ENCODE results near the gene LRRFIP1. TPM values are rescaled to one million over a fixed set of nuclear protein-coding genes. Genes with fewer than 3 reads are reported as not detected.

LRRFIP1 gene
- total and polyA plus RNA-seq, 9 of the 15 experiments (the other 6 are each of a cell fraction or from before 2014, with no cell fraction given) = 13.1 to 45.2 (median 31.3) TPM

DNA sequence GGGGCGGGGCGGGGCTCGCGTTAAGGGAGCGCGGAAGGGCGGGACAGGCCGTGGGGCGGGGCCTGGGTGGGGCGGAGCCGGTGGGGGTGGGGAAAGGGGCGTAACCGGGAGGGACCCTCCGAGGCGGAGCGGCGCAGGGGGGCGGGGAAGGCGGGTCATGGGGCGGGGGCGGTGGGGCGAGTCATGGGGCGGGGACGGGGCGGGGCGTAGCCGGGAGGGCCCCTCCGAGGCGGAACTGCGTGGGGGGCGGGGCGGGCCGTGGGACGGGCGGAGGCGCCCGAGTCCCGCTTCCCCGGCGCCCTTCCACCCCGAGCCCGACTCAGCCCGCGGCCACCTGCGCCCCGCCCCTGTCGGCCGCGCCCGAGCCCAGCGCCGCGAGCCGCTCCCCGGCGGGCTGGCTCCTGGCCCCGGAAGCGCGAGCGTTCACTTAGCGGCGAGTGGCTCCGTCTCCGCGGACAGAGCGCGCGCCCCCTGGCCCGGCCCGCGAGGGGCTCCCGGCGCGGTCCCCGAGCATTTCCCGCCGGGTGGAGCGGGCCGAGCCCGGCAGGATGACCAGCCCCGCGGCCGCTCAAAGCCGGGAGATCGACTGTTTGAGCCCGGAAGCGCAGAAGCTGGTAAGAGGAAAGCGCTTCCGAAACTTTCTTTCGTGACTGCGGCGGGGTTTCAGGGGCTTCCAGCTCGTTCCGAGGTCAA lies 64.7 kb downstream of the LRRFIP1 start (continued):
- TF ChIP-seq, protein P1, sequence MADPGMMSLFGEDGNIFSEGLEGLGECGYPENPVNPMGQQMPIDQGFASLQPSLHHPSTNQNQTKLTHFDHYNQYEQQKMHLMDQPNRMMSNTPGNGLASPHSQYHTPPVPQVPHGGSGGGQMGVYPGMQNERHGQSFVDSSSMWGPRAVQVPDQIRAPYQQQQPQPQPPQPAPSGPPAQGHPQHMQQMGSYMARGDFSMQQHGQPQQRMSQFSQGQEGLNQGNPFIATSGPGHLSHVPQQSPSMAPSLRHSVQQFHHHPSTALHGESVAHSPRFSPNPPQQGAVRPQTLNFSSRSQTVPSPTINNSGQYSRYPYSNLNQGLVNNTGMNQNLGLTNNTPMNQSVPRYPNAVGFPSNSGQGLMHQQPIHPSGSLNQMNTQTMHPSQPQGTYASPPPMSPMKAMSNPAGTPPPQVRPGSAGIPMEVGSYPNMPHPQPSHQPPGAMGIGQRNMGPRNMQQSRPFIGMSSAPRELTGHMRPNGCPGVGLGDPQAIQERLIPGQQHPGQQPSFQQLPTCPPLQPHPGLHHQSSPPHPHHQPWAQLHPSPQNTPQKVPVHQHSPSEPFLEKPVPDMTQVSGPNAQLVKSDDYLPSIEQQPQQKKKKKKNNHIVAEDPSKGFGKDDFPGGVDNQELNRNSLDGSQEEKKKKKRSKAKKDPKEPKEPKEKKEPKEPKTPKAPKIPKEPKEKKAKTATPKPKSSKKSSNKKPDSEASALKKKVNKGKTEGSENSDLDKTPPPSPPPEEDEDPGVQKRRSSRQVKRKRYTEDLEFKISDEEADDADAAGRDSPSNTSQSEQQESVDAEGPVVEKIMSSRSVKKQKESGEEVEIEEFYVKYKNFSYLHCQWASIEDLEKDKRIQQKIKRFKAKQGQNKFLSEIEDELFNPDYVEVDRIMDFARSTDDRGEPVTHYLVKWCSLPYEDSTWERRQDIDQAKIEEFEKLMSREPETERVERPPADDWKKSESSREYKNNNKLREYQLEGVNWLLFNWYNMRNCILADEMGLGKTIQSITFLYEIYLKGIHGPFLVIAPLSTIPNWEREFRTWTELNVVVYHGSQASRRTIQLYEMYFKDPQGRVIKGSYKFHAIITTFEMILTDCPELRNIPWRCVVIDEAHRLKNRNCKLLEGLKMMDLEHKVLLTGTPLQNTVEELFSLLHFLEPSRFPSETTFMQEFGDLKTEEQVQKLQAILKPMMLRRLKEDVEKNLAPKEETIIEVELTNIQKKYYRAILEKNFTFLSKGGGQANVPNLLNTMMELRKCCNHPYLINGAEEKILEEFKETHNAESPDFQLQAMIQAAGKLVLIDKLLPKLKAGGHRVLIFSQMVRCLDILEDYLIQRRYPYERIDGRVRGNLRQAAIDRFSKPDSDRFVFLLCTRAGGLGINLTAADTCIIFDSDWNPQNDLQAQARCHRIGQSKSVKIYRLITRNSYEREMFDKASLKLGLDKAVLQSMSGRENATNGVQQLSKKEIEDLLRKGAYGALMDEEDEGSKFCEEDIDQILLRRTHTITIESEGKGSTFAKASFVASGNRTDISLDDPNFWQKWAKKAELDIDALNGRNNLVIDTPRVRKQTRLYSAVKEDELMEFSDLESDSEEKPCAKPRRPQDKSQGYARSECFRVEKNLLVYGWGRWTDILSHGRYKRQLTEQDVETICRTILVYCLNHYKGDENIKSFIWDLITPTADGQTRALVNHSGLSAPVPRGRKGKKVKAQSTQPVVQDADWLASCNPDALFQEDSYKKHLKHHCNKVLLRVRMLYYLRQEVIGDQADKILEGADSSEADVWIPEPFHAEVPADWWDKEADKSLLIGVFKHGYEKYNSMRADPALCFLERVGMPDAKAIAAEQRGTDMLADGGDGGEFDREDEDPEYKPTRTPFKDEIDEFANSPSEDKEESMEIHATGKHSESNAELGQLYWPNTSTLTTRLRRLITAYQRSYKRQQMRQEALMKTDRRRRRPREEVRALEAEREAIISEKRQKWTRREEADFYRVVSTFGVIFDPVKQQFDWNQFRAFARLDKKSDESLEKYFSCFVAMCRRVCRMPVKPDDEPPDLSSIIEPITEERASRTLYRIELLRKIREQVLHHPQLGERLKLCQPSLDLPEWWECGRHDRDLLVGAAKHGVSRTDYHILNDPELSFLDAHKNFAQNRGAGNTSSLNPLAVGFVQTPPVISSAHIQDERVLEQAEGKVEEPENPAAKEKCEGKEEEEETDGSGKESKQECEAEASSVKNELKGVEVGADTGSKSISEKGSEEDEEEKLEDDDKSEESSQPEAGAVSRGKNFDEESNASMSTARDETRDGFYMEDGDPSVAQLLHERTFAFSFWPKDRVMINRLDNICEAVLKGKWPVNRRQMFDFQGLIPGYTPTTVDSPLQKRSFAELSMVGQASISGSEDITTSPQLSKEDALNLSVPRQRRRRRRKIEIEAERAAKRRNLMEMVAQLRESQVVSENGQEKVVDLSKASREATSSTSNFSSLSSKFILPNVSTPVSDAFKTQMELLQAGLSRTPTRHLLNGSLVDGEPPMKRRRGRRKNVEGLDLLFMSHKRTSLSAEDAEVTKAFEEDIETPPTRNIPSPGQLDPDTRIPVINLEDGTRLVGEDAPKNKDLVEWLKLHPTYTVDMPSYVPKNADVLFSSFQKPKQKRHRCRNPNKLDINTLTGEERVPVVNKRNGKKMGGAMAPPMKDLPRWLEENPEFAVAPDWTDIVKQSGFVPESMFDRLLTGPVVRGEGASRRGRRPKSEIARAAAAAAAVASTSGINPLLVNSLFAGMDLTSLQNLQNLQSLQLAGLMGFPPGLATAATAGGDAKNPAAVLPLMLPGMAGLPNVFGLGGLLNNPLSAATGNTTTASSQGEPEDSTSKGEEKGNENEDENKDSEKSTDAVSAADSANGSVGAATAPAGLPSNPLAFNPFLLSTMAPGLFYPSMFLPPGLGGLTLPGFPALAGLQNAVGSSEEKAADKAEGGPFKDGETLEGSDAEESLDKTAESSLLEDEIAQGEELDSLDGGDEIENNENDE (IDR thresholded peaks at IDR 0.05; ENCODE audit: low read depth, low read length) = no peak
- TF ChIP-seq POLR2G (IDR thresholded peaks at IDR 0.05; ENCODE audit: low read depth, low read length) = peak; percentile 90
- no peak for TF ChIP-seq HSF4 (CRISPR knock-in tag; IDR thresholded peaks at IDR 0.05; ENCODE audit: borderline replicate concordance)
- no peak for TF ChIP-seq RBM22 (IDR thresholded peaks at IDR 0.05; ENCODE audit: low read depth, low read length, poor library complexity, severe bottlenecking)
- TF ChIP-seq, protein P2, sequence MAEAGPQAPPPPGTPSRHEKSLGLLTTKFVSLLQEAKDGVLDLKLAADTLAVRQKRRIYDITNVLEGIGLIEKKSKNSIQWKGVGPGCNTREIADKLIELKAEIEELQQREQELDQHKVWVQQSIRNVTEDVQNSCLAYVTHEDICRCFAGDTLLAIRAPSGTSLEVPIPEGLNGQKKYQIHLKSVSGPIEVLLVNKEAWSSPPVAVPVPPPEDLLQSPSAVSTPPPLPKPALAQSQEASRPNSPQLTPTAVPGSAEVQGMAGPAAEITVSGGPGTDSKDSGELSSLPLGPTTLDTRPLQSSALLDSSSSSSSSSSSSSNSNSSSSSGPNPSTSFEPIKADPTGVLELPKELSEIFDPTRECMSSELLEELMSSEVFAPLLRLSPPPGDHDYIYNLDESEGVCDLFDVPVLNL (CRISPR knock-in tag; IDR thresholded peaks at IDR 0.05; ENCODE audit: low read depth) = no peak
- no peak for TF ChIP-seq ZNF584 (CRISPR knock-in tag; IDR thresholded peaks at IDR 0.05; ENCODE audit: low read depth)
- TF ChIP-seq NUFIP1 (IDR thresholded peaks at IDR 0.05; ENCODE audit: partially characterized antibody) = no peak
- TF ChIP-seq, protein P3, sequence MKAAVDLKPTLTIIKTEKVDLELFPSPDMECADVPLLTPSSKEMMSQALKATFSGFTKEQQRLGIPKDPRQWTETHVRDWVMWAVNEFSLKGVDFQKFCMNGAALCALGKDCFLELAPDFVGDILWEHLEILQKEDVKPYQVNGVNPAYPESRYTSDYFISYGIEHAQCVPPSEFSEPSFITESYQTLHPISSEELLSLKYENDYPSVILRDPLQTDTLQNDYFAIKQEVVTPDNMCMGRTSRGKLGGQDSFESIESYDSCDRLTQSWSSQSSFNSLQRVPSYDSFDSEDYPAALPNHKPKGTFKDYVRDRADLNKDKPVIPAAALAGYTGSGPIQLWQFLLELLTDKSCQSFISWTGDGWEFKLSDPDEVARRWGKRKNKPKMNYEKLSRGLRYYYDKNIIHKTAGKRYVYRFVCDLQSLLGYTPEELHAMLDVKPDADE (conservative IDR thresholded peaks at IDR 0.05; ENCODE audit: control insufficient read depth, low read depth, low read length) = 0 out of 2 replicates have a peak, but pooled peaks have one; percentile 25
- no peak for TF ChIP-seq CCAR2 (IDR thresholded peaks at IDR 0.05; ENCODE audit: low read depth, low read length)
- TF ChIP-seq, protein P4, sequence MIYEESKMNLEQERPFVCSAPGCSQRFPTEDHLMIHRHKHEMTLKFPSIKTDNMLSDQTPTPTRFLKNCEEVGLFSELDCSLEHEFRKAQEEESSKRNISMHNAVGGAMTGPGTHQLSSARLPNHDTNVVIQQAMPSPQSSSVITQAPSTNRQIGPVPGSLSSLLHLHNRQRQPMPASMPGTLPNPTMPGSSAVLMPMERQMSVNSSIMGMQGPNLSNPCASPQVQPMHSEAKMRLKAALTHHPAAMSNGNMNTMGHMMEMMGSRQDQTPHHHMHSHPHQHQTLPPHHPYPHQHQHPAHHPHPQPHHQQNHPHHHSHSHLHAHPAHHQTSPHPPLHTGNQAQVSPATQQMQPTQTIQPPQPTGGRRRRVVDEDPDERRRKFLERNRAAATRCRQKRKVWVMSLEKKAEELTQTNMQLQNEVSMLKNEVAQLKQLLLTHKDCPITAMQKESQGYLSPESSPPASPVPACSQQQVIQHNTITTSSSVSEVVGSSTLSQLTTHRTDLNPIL (CRISPR knock-in tag; IDR thresholded peaks at IDR 0.05) = no peak
- peak; percentile 37; the same call in 1 of the 2 replicates for TF ChIP-seq SIN3B (IDR thresholded peaks at IDR 0.05; ENCODE audit: low read depth)

All from K562 (cell line).